HepG2 (cell line): ENCODE results near the gene KDM3B. TPM values are rescaled to one million over a fixed set of nuclear protein-coding genes. Genes with fewer than 3 reads are reported as not detected.

Experiments
- ATF5 ChIP-seq: sonication (generic); formaldehyde crosslinking; IDR thresholded peaks from 2 replicates; pipeline ENCODE4 v1.4.0; 2020; ENCODE audit warnings: mild to moderate bottlenecking, low read depth, missing genetic modification reagents
- DR1 ChIP-seq: sonication (generic); formaldehyde crosslinking; IDR thresholded peaks from 2 replicates; pipeline ENCODE4 v1.8.0; 2021; ENCODE audit warnings: mild to moderate bottlenecking, missing genetic modification reagents, inconsistent platforms
- HINFP ChIP-seq: sonication (generic); formaldehyde crosslinking; IDR thresholded peaks from 2 replicates; pipeline ENCODE4 v1.4.0; 2020; ENCODE audit warnings: low read depth, mild to moderate bottlenecking, missing genetic modification reagents
- MAZ ChIP-seq, 2 experiments: sonication (generic) in 1 of 2; formaldehyde crosslinking in 1 of 2; IDR thresholded peaks; 2 replicates each; pipeline versions ENCODE4 v1.5.0 to v1.6.1; 2012 to 2020; ENCODE audit warnings: low read depth in 2 of 2, mild to moderate bottlenecking in 2 of 2, borderline replicate concordance in 1 of 2, improper control_type of control experiment in 1 of 2, low read length in 1 of 2, missing genetic modification reagents in 1 of 2, moderate library complexity in 1 of 2
- MEIS2 ChIP-seq: sonication (generic); formaldehyde crosslinking; IDR thresholded peaks from 2 replicates; pipeline ENCODE4 v1.9.0; 2021; ENCODE audit warnings: mild to moderate bottlenecking, missing genetic modification reagents
- MTA3 ChIP-seq: sonication (generic); formaldehyde crosslinking; IDR thresholded peaks from 2 replicates; pipeline ENCODE4 v1.4.0; 2020; ENCODE audit warnings: missing genetic modification reagents
- MTF2 ChIP-seq: sonication (generic); formaldehyde crosslinking; IDR thresholded peaks from 2 replicates; pipeline ENCODE4 v1.5.0; 2020; ENCODE audit warnings: missing genetic modification reagents, borderline replicate concordance
- MXD1 ChIP-seq: sonication (generic); formaldehyde crosslinking; IDR thresholded peaks from 2 replicates; pipeline ENCODE4 v1.4.0; 2020; ENCODE audit warnings: mild to moderate bottlenecking, missing genetic modification reagents
- SSRP1 ChIP-seq: IDR thresholded peaks from 2 replicates; pipeline ENCODE4 v1.6.1; 2016; ENCODE audit warnings: control low read depth
- ZNF350 ChIP-seq: sonication (generic); formaldehyde crosslinking; IDR thresholded peaks from 2 replicates; pipeline ENCODE4 v1.4.0; 2020; ENCODE audit warnings: mild to moderate bottlenecking, low read depth, missing genetic modification reagents, borderline replicate concordance
- ZNF543 ChIP-seq: sonication (generic); formaldehyde crosslinking; IDR thresholded peaks from 2 replicates; pipeline ENCODE4 v1.4.0; 2020; ENCODE audit warnings: mild to moderate bottlenecking, missing genetic modification reagents
- ZNF607 ChIP-seq: sonication (generic); formaldehyde crosslinking; IDR thresholded peaks from 2 replicates; pipeline ENCODE4 v1.5.1; 2020; ENCODE audit warnings: missing genetic modification reagents, mild to moderate bottlenecking, borderline replicate concordance
- polyA plus RNA-seq, 8 experiments: library from polyadenylated mRNA; depleted of rRNA in 3 of 8; stranded (reverse) in 7 of 8; unstranded in 1 of 8; fragments of >200 nt; fragmentation: Illumina TruSeq in 4 of 8; extraction: Trizol in 4 of 8; gene quantifications; 2 replicates each; pipeline versions ENCODE4 v1.2.1 to v1.2.3, GENCODE V29; 2011 to 2016; ENCODE audit warnings: low read depth in 4 of 8, missing spikeins in 1 of 8, mixed read lengths in 1 of 8; ENCODE audit not compliant: insufficient read depth in 1 of 8
- total RNA-seq, 5 experiments: library from RNA; depleted of rRNA; stranded (reverse); fragments of >200 nt; fragmentation: Illumina TruSeq; extraction: Trizol; gene quantifications; 2 replicates each; pipeline ENCODE4 v1.2.3, GENCODE V29; 2016; ENCODE audit warnings: low read depth in 1 of 5

KDM3B gene
- total and polyA plus RNA-seq, 2 of the 13 experiments (the other 11 are each of a cell fraction or from before 2014, with no cell fraction given): 19.7 to 34.3 TPM

GRCh38 chr5:138464388-138465260, 112.1 kb downstream of the KDM3B start (continued):
- TF ChIP-seq MAZ (IDR thresholded peaks at IDR 0.05; ENCODE audit: borderline replicate concordance, low read depth, low read length): peak; percentile 94
- peak; percentile 76 for TF ChIP-seq MAZ (CRISPR knock-in tag; IDR thresholded peaks at IDR 0.05; ENCODE audit: low read depth)
- no peak; the same call in 1 of the 2 replicates for TF ChIP-seq MEIS2 (CRISPR knock-in tag)
- TF ChIP-seq ZNF607 (CRISPR knock-in tag): peak; percentile 87
- TF ChIP-seq MTA3: no peak
- peak; percentile 75 for TF ChIP-seq MXD1 (CRISPR knock-in tag)
- TF ChIP-seq SSRP1 (CRISPR knock-in tag): no peak
- TF ChIP-seq ZNF543 (CRISPR knock-in tag): no peak
- 0 out of 2 replicates have a peak, but pooled peaks have one; percentile 27 for TF ChIP-seq ZNF350 (CRISPR knock-in tag)
- 0 out of 2 replicates have a peak, but pooled peaks have one; percentile 0 for TF ChIP-seq DR1
- 0 out of 2 replicates have a peak, but pooled peaks have one; percentile 45 for TF ChIP-seq MTF2 (CRISPR knock-in tag)
- no peak for TF ChIP-seq ATF5 (CRISPR knock-in tag)
- peak; percentile 42; the same call in 1 of the 2 replicates for TF ChIP-seq HINFP (CRISPR knock-in tag)
